HCT116 (cell line): ENCODE measurements around the gene RNF41. TPM values are rescaled to one million over a fixed set of nuclear protein-coding genes. Genes with fewer than 3 reads are reported as not detected.
"Not testable (repeated sequence)": the region's sequence is repeated elsewhere in the genome, so short reads cannot be mapped to it uniquely, and the experiment has no call there.

Experiments
- ATAC-seq: fragments of 200-7000 bp; cut with Tn5 transposase; 2 replicates; pipeline ENCODE4 v1.9.1; 2020; ENCODE audit warnings: mild to moderate bottlenecking, moderate library complexity
- BruUV-seq: library from RNA; stranded (reverse); fragments of 400-500 nt; replicated peaks from 2 replicates; lab custom pipeline; 2021; lab: Mats Ljungman, UMichigan
- CTCF ChIA-PET: fragments of 300-600 bp; sonication (Branson Sonifier 250); formaldehyde crosslinking; loops from one replicate; lab custom pipeline; 2021; ENCODE audit warnings: antibody characterized with exemption; lab: Charles Lee
- POLR2A ChIA-PET: fragments of 300-600, 350-600 bp; sonication (Branson Sonifier 250); formaldehyde crosslinking; loops from one replicate; lab custom pipeline; 2021; ENCODE audit warnings: antibody characterized with exemption; lab: Charles Lee
- RAD21 ChIA-PET, 2 experiments: fragments of 300-600 bp; sonication (Branson Sonifier 250); formaldehyde crosslinking; loops; one replicate each; lab custom pipeline; 2023; ENCODE audit warnings: low total read pairs in 2 of 2; ENCODE audit not compliant: uncharacterized antibody in 2 of 2, unreplicated experiment in 2 of 2, low non-redundant PET in 1 of 2; lab: Charles Lee
- DNase-seq: peaks from one replicate; pipeline ENCODE4 v3.0.0-alpha.2; 2010; ENCODE audit warnings: low read depth, low spot score
- H2AFZ ChIP-seq: fragments of 200-600 bp; shearing (Covaris generic), sonication (generic); 2 replicates; pipeline ENCODE4 v1.6.1; 2017; ENCODE audit warnings: low read depth, mixed run types, mixed read lengths, antibody characterized with exemption, low read length; ENCODE audit not compliant: poor library complexity, severe bottlenecking
- H3K27ac ChIP-seq: 2 replicates; pipeline ENCODE4 v1.5.1; 2012; ENCODE audit warnings: low read depth, low read length
- H3K27me3 ChIP-seq: fragments of 200-600 bp; sonication (generic); 2 replicates; pipeline ENCODE4 v1.6.1; 2016; ENCODE audit warnings: mixed run types, low read length, mixed read lengths; ENCODE audit not compliant: insufficient read depth
- H3K36me3 ChIP-seq, 2 experiments: fragments of 200-500 bp in 1 of 2; fragments of 200-600 bp in 1 of 2; sonication (Bioruptor generic) in 1 of 2; sonication (generic) in 1 of 2; 2 replicates each; pipeline versions ENCODE4 v1.5.1 to v1.6.1; 2014 to 2016; ENCODE audit warnings: low read length in 2 of 2, inconsistent platforms in 1 of 2, mixed read lengths in 1 of 2, mixed run types in 1 of 2; ENCODE audit not compliant: insufficient read depth in 2 of 2, control insufficient read depth in 1 of 2
- H3K4me1 ChIP-seq, 2 experiments: fragments of 200-600 bp in 1 of 2; sonication (generic) in 1 of 2; 2 replicates each; pipeline versions ENCODE4 v1.5.1 to v1.6.1; 2012 to 2017; ENCODE audit warnings: low read length in 2 of 2, inconsistent platforms in 1 of 2, mild to moderate bottlenecking in 1 of 2, mixed read lengths in 1 of 2, mixed run types in 1 of 2, moderate library complexity in 1 of 2; ENCODE audit not compliant: insufficient read depth in 2 of 2, control insufficient read depth in 1 of 2
- H3K4me2 ChIP-seq: fragments of 200-600 bp; sonication (generic); 2 replicates; pipeline ENCODE4 v1.6.1; 2017; ENCODE audit warnings: mixed run types, low read length, mixed read lengths
- H3K4me3 ChIP-seq, 2 experiments: fragments of 200-600 bp in 1 of 2; sonication (generic) in 1 of 2; replicated peaks in 1 of 2; 2 replicates each; pipeline ENCODE4 v1.5.1; 2011 to 2016; ENCODE audit warnings: low read length in 2 of 2, control low read depth in 1 of 2, low read depth in 1 of 2, mild to moderate bottlenecking in 1 of 2, mixed read lengths in 1 of 2, mixed run types in 1 of 2
- H3K79me2 ChIP-seq: fragments of 200-600 bp; sonication (generic); 2 replicates; pipeline ENCODE4 v1.6.1; 2017; ENCODE audit warnings: mild to moderate bottlenecking, mixed run types, low read length, moderate library complexity, mixed read lengths; ENCODE audit not compliant: insufficient read depth
- H3K9ac ChIP-seq: fragments of 200-600 bp; sonication (generic); 2 replicates; pipeline ENCODE4 v1.6.1; 2016; ENCODE audit warnings: low read length, mixed read lengths
- H3K9me2 ChIP-seq: fragments of 200-600 bp; sonication (generic), shearing (Covaris generic); 2 replicates; pipeline ENCODE4 v1.6.1; 2017; ENCODE audit warnings: mixed run types, mild to moderate bottlenecking, moderate library complexity; ENCODE audit not compliant: insufficient read depth
- H3K9me3 ChIP-seq, 2 experiments: fragments of 200-500 bp in 1 of 2; fragments of 200-600 bp in 1 of 2; sonication (Bioruptor generic) in 1 of 2; sonication (generic) in 1 of 2; 2 replicates each; pipeline ENCODE4 v1.6.1; 2014 to 2017; ENCODE audit warnings: low read length in 2 of 2, mixed read lengths in 2 of 2, inconsistent platforms in 1 of 2, low read depth in 1 of 2, mild to moderate bottlenecking in 1 of 2, mixed run types in 1 of 2, moderate library complexity in 1 of 2; ENCODE audit not compliant: control insufficient read depth in 1 of 2, insufficient read depth in 1 of 2
- H4K20me1 ChIP-seq: fragments of 200-600 bp; sonication (generic), shearing (Covaris generic); 2 replicates; pipeline ENCODE4 v1.6.1; 2017; ENCODE audit warnings: mixed run types, mild to moderate bottlenecking, moderate library complexity; ENCODE audit not compliant: insufficient read depth
- CBX3 ChIP-seq: IDR thresholded peaks from 2 replicates; pipeline ENCODE4 v1.6.1; 2012; ENCODE audit warnings: low read depth
- CEBPB ChIP-seq: IDR thresholded peaks from 2 replicates; pipeline ENCODE4 v1.6.1; 2012; ENCODE audit warnings: low read depth
- ELF1 ChIP-seq: IDR thresholded peaks from 2 replicates; pipeline ENCODE4 v1.6.1; 2012; ENCODE audit warnings: low read depth, borderline replicate concordance
- POLR2A ChIP-seq: IDR thresholded peaks from 2 replicates; pipeline ENCODE4 v1.7.0; 2011; ENCODE audit warnings: borderline replicate concordance; ENCODE audit not compliant: insufficient read depth, insufficient read length; ENCODE audit errors: extremely low read depth
- SP1 ChIP-seq: IDR thresholded peaks from 2 replicates; pipeline ENCODE4 v1.6.1; 2012; ENCODE audit warnings: low read depth
- TCF7L2 ChIP-seq: IDR thresholded peaks from 2 replicates; pipeline ENCODE4 v1.7.0; 2011; ENCODE audit warnings: borderline replicate concordance, inconsistent platforms; ENCODE audit not compliant: insufficient read depth, insufficient read length; ENCODE audit errors: extremely low read depth
- YY1 ChIP-seq: IDR thresholded peaks from 2 replicates; pipeline ENCODE4 v1.6.1; 2011; ENCODE audit warnings: low read length, low read depth, moderate library complexity, mild to moderate bottlenecking; ENCODE audit not compliant: insufficient replicate concordance; ENCODE audit errors: extremely low read depth
- ZFX ChIP-seq: fragments of 450-650 bp; IDR thresholded peaks from 2 replicates; pipeline ENCODE4 v1.6.1; 2017
- ZNF274 ChIP-seq: fragments of 200-500 bp; sonication (Bioruptor generic); IDR thresholded peaks from 2 replicates; pipeline ENCODE4 v1.6.1; 2014; ENCODE audit warnings: mild to moderate bottlenecking, low read depth, low read length, inconsistent platforms
- intact Hi-C: fragments of 100-400 bp; cut with micrococcal nuclease; formaldehyde crosslinking; loops from 2 replicates; pipeline ENCODE4 v1.10.0; 2022
- total RNA-seq: library from RNA; stranded (reverse); gene quantifications from one replicate; pipeline ENCODE4 v1.2.1, GENCODE V29; 2021; ENCODE audit not compliant: unreplicated experiment
- TF ChIP-seq, protein P1 (sequence below): IDR thresholded peaks from 2 replicates; pipeline ENCODE4 v1.6.1; 2012; ENCODE audit warnings: low read depth

Gene RNF41
- total RNA-seq, 1 experiment from 2014 or later = 40.6 TPM

DNA sequence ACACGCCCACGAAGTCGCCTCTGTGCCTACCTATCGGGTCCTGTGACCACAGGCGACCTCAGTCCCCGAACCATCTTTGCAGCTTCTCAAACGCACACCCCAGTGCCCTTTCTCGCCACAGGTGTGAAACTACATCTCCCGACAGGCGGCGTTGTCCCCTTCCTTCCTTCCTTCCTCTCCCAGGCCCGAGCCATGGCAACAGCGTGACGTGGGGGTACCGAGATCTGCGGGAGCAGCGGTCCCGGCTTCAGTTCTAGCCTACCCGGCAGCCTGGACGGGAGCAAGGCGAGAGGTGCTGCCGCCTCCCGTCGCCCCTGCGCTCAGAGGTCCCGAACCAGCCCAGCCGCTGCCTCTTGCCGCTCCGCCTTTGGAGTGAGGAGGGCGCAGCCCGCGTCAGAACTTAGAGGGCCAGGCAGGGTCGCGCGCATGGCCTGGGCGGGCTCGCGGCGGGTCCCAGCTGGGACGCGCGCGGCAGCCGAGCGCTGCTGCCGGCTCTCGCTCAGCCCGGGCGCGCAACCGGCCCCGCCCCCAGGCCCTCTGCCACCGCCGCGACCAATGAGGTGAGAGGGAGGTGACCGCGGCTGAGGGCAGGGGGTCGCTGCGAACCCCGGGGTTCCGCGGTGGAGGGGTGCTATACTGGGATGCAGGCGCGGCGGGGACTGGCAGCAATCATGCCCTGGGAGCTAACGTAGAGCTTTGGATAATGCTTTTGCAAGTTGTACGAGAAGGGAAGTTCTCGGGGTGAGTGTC is 45.1 kb upstream of the RNF41 start, which contains the start of gene COQ10A (continued):
- TF ChIP-seq, protein P1, sequence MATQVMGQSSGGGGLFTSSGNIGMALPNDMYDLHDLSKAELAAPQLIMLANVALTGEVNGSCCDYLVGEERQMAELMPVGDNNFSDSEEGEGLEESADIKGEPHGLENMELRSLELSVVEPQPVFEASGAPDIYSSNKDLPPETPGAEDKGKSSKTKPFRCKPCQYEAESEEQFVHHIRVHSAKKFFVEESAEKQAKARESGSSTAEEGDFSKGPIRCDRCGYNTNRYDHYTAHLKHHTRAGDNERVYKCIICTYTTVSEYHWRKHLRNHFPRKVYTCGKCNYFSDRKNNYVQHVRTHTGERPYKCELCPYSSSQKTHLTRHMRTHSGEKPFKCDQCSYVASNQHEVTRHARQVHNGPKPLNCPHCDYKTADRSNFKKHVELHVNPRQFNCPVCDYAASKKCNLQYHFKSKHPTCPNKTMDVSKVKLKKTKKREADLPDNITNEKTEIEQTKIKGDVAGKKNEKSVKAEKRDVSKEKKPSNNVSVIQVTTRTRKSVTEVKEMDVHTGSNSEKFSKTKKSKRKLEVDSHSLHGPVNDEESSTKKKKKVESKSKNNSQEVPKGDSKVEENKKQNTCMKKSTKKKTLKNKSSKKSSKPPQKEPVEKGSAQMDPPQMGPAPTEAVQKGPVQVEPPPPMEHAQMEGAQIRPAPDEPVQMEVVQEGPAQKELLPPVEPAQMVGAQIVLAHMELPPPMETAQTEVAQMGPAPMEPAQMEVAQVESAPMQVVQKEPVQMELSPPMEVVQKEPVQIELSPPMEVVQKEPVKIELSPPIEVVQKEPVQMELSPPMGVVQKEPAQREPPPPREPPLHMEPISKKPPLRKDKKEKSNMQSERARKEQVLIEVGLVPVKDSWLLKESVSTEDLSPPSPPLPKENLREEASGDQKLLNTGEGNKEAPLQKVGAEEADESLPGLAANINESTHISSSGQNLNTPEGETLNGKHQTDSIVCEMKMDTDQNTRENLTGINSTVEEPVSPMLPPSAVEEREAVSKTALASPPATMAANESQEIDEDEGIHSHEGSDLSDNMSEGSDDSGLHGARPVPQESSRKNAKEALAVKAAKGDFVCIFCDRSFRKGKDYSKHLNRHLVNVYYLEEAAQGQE = no peak
- TF ChIP-seq CEBPB (no peak), POLR2A (peak; percentile 86), ELF1 (no peak), CBX3 (peak; percentile 77; the same call in 1 of the 2 replicates), SP1 (no peak; the same call in 1 of the 2 replicates), ZFX (peak; percentile 59; the same call in 1 of the 2 replicates), TCF7L2 (peak; percentile 19), YY1 (peak; percentile 13), ZNF274 (no peak)

DNA sequence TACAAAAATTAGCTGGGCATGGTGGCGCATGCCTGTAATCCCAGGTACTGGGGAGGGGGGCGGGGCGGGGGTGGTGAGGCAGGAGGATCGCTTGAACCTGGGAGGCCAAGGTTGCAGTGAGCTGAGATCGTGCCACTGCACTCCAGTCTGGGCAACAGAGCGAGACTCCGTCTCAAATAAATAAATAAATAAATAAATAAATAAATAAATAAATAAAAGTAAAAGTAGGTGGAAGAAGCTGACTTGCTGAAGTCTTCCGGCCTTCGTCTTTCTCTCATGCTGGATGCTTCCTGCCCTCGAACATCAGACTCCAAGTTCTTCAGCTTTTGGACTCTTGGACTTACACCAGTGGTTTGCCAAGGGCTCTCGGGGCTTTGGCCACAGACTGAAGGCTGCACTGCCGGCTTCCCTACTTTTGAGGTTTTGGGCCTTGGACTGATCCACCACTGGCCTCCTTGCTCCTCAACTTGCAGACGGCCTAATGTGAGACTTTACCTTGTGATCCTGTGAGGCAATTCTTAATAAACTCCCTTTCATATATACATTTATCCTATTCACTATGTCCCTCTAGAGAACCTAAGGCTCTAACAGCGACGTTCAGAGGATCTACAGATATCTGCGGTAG is 44.5 kb upstream of the RNF41 start:
- Histone ChIP-seq H3K36me3 (peaks cover 0 to 15% of the 10 kb centered on the region in 2 experiments; a peak in 2 of 4 replicates), H2AFZ (peak overlapping the region; percentile 81), H3K27ac (peak overlapping the region; percentile 71), H3K4me2 (peak overlapping the region; percentile 95), H3K4me1 (peaks cover 11 to 38% of the 10 kb centered on the region in 2 experiments), H3K9ac (peak overlapping the region; percentile 78), H3K4me3 (peak overlapping the region; percentile 65 to 75)
- BruUV-seq, DNase-seq, H3K79me2 ChIP-seq, H3K9me2 ChIP-seq, RAD21 ChIA-PET, ATAC-seq, H3K9me3 ChIP-seq, H4K20me1 ChIP-seq, H3K27me3 ChIP-seq: not testable (repeated sequence)
- intact Hi-C loops = loop anchor here (2.0 kb wide), 1 partner anchor 147 kb away; the partner anchor contains the start of gene ZC3H10
- CTCF ChIA-PET = interaction anchor here (0.6 to 1.9 kb wide), 5 partner anchors 8 to 76 kb away, joined by 3 to 11 read pairs (median 4); partner anchors contain the start of genes ANKRD52 and CNPY2
- POLR2A ChIA-PET = interaction anchor here (0.9 to 2.1 kb wide), 5 partner anchors 8 to 370 kb away, joined by 3 to 7 read pairs (median 4); partner anchors contain the start of genes ANKRD52 and RNF41
